Transverse colon (tissue), 3 donors: ENCODE results near the gene DNAH12.

Experiments
- CTCF ChIP-seq, 5 experiments: fragments of 200-600 bp in 3 of 5; fragments of 450-650 bp in 2 of 5; sonication (generic) in 3 of 5; IDR thresholded peaks; 1 replicate in 2 of 5; 2 replicates in 3 of 5; pipeline ENCODE4 v1.5.1; 2016 to 2017; ENCODE audit warnings: antibody characterized with exemption in 5 of 5, inconsistent platforms in 3 of 5, mild to moderate bottlenecking in 2 of 5, moderate library complexity in 1 of 5
- EP300 ChIP-seq: sonication (generic); formaldehyde crosslinking; IDR thresholded peaks from one replicate; pipeline ENCODE4 v1.6.1; 2017; ENCODE audit warnings: antibody characterized with exemption, low read depth

GRCh38 chr3:57582474-57583168 is 38.5 kb upstream of the DNAH12 start:
- TF ChIP-seq EP300 (no peak), CTCF (IDR thresholded peaks at IDR 0.05) (peak in 1 of 5 experiments; percentile 12)
